Astrocyte of the cerebellum (primary cell): ENCODE results near the gene MAP4K1.

ENCODE experiments used
- DNase-seq: peaks from one replicate; pipeline ENCODE4 v3.0.0-alpha.2; 2011; ENCODE audit warnings: low read depth
- H3K4me3 ChIP-seq: 2 replicates; pipeline ENCODE4 v1.5.1; 2011; ENCODE audit warnings: mild to moderate bottlenecking, low read depth, low read length, moderate library complexity
- in situ Hi-C: cut with HindIII; loops from 2 replicates; pipeline ENCODE4 v1.10.0; 2017; ENCODE audit warnings: low sequenced_read_pairs
- TF ChIP-seq, protein P1 (sequence below): IDR thresholded peaks from 2 replicates; pipeline ENCODE4 v1.5.1; 2012; ENCODE audit warnings: low read length, low read depth, moderate library complexity, mild to moderate bottlenecking; ENCODE audit errors: missing control alignments

The MAP4K1 gene

GRCh38 chr19:38658462-38659306, 40.9 kb upstream of the MAP4K1 start:
- in situ Hi-C loops, result no loop called here
- H3K4me3 ChIP-seq, result peak overlapping the region; percentile 8
- TF ChIP-seq, protein P1, sequence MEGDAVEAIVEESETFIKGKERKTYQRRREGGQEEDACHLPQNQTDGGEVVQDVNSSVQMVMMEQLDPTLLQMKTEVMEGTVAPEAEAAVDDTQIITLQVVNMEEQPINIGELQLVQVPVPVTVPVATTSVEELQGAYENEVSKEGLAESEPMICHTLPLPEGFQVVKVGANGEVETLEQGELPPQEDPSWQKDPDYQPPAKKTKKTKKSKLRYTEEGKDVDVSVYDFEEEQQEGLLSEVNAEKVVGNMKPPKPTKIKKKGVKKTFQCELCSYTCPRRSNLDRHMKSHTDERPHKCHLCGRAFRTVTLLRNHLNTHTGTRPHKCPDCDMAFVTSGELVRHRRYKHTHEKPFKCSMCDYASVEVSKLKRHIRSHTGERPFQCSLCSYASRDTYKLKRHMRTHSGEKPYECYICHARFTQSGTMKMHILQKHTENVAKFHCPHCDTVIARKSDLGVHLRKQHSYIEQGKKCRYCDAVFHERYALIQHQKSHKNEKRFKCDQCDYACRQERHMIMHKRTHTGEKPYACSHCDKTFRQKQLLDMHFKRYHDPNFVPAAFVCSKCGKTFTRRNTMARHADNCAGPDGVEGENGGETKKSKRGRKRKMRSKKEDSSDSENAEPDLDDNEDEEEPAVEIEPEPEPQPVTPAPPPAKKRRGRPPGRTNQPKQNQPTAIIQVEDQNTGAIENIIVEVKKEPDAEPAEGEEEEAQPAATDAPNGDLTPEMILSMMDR, result no peak
- DNase-seq, result peak; percentile 100

- in situ Hi-C loops, result no loop called here
- no peak for DNase-seq
- H3K4me3 ChIP-seq, result no peak overlapping the region
- TF ChIP-seq, protein P1, result no peak
These were observed 40.0 kb upstream of the MAP4K1 start for GRCh38 chr19:38657633-38658222.

DNA sequence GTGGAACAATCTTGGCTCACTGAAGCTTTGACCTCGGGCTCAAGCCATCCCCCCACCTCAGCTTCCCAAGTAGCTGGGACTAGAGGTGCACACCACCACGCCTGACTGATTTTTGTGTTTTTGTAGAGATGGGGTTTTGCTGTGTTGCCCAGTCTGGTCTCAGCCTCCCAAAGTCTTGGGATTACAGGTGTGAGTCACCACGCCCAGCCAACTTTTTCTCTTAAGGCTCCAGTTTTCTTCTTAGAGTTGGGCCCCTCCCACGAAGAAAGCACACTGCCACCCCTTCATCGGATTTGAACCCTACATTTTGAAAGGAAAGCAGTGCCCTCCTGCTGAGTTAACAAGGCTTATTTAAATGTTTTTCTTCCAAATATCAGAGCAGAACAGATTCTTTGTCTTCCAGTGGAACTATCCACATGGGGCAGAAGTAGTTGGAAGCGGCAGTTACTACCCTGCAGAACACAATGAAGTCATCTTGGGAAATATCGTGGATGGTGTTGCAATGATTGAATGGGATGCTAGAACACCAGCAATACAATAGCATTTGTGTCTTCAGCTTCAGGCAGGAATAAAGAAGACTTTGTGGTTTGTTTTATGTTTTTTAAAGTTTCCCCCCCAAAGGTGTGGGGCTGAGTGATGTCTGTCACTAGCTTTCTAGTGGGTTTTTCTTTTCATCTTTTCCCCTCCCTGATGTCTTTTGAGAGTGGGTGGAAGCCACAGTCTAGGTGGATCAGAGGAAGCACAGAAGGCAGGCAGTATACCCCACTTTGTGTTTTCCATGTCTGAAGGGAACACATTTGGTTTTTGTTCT, 38.6 kb upstream of the MAP4K1 start:
- no peak overlapping the region for H3K4me3 ChIP-seq
- in situ Hi-C loops, result no loop called here
- peak; percentile 50 for DNase-seq
- TF ChIP-seq, protein P1, result no peak

- TF ChIP-seq, protein P1, result no peak
- in situ Hi-C loops, result no loop called here
- DNase-seq, result no peak
- no peak overlapping the region for H3K4me3 ChIP-seq
These were observed 37.5 kb upstream of the MAP4K1 start for GRCh38 chr19:38655148-38655824.

DNA sequence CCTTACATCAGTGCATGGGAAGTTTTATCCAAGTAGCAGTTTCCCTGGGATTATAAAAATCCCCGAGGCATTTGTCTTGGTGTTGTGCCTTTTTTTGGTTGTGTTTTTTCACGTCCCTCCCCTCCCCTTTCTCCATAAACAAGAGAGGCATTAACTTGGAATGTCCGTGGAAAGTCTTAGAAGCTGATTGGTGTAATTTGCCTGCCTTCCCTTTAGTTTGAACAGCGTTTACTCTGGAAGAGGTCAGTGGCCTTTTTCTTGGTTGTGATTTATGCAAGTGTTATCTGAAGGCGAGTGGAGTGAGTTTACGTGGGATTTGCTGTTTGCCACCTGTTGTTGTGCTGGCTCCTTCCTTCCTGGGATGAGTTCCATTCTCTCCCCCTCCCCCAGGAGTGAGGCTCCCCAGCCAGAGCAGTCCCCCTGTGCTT, 36.9 kb upstream of the MAP4K1 start:
- TF ChIP-seq, protein P1, result no peak
- no peak for DNase-seq
- no peak overlapping the region for H3K4me3 ChIP-seq
- in situ Hi-C loops, result no loop called here

DNA sequence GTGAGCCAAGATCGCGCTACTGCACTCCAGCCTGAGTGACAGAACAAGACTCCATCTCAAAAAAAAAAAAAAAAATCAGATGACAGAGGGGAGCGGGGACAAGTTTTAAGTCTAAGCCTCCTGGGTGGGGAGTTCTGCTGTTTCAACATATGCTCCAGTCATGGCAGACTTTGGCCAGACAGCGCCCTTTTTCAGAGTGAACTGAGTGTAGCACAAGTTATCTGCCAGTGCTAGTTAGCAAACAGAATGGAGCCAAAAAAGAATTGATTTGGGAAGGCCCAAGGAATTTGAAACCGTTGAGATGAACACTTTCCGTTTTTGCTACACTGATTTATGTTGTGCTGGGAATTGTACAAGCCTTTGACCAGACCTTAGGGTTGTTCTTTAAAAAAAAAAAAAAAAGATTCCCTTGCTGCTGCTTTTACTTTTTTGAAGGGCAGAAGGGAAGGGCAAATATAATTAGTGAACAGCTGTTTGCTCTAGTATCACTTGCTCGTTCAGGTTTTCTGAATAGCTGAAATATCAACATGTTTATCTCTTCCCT, 35.3 kb upstream of the MAP4K1 start:
- TF ChIP-seq, protein P1, result no peak
- DNase-seq, result no peak
- in situ Hi-C loops, result no loop called here
- no peak overlapping the region for H3K4me3 ChIP-seq
